Thyroid gland (tissue), 4 donors: ENCODE data around the gene RNF213. TPM values are rescaled to one million over a fixed set of nuclear protein-coding genes. Genes with fewer than 3 reads are reported as not detected.

Experiments used
- DNase-seq, 2 donors: peaks; one replicate each; pipeline ENCODE4 v3.0.0-alpha.2; 2019
- H3K27ac ChIP-seq, 3 donors: fragments of 200-600 bp; sonication (generic); 1 replicate in 2 of 3; 2 replicates in 1 of 3; pipeline ENCODE4 v1.5.1; 2016 to 2019; ENCODE audit warnings: mild to moderate bottlenecking in 1 of 3, moderate library complexity in 1 of 3
- H3K27me3 ChIP-seq: fragments of 200-600 bp; sonication (generic); one replicate; pipeline ENCODE4 v1.5.1; 2019
- H3K36me3 ChIP-seq, 2 donors: fragments of 200-600 bp; sonication (generic); one replicate each; pipeline ENCODE4 v1.5.1; 2016 to 2019
- H3K4me1 ChIP-seq, 2 donors: fragments of 200-600 bp; sonication (generic); one replicate each; pipeline ENCODE4 v1.5.1; 2017 to 2019
- H3K4me3 ChIP-seq, 3 donors: fragments of 200-600 bp; sonication (generic); replicated peaks in 1 of 3; 1 replicate in 2 of 3; 2 replicates in 1 of 3; pipeline ENCODE4 v1.5.1; 2016; ENCODE audit warnings: mild to moderate bottlenecking in 1 of 3
- H3K9me3 ChIP-seq: fragments of 200-600 bp; sonication (generic); one replicate; pipeline ENCODE4 v1.5.1; 2017
- POLR2A ChIP-seq, 2 donors: fragments of 450-650 bp; IDR thresholded peaks; one replicate each; pipeline ENCODE4 v1.6.1; 2017; ENCODE audit warnings: antibody characterized with exemption in 2 of 2, mild to moderate bottlenecking in 2 of 2, moderate library complexity in 1 of 2
- WGBS, 2 donors: methylation state at CpG; one replicate each; pipeline ENCODE4 v1.1.5; 2017; 5-methylcytosine and 5-hydroxymethylcytosine counted together
- intact Hi-C: fragments of 100-400 bp; cut with DNase I; formaldehyde crosslinking; loops from one replicate; pipeline ENCODE4 v1.15.1; 2023
- total RNA-seq, 4 donors: library from RNA; depleted of rRNA; stranded (reverse); fragments of >200 nt; gene quantifications; one replicate each; pipeline ENCODE4 v1.2.3, GENCODE V29; 2016
- TF ChIP-seq, protein P1 (sequence below), 6 experiments: fragments of 200-600 bp in 3 of 6; fragments of 450-650 bp in 3 of 6; sonication (generic) in 3 of 6; IDR thresholded peaks; one replicate each; pipeline ENCODE4 v1.5.1; 2016 to 2019; ENCODE audit warnings: antibody characterized with exemption in 6 of 6, mild to moderate bottlenecking in 2 of 6, inconsistent platforms in 1 of 6, moderate library complexity in 1 of 6

Gene RNF213
- total RNA-seq, 4 donors from 2014 or later, result 107 to 245 (median 187) TPM

DNA sequence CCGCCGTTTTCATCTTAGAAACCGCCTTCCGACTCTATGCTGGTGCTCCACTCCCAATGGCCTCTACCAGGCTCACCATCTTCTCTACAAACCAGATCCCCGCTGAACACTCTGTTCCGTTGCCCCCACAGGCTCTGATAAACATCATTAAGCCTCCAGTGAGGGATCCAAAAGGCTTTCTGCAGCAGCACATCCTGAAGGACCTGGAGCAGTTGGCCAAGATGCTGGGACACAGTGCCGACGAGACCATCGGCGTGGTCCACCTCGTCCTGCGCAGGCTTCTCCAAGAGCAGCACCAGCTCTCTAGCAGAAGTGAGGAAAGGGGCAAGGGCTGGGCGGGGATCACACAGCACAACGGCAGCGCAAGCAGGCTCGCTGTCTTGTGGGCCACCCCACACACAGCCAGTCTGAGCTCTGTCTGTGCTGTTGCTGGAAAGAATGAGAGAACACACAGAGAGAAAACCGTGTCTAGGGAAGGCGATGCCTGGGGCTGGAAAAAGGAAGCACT lies 120.8 kb downstream of the RNF213 start:
- TF ChIP-seq, protein P1, sequence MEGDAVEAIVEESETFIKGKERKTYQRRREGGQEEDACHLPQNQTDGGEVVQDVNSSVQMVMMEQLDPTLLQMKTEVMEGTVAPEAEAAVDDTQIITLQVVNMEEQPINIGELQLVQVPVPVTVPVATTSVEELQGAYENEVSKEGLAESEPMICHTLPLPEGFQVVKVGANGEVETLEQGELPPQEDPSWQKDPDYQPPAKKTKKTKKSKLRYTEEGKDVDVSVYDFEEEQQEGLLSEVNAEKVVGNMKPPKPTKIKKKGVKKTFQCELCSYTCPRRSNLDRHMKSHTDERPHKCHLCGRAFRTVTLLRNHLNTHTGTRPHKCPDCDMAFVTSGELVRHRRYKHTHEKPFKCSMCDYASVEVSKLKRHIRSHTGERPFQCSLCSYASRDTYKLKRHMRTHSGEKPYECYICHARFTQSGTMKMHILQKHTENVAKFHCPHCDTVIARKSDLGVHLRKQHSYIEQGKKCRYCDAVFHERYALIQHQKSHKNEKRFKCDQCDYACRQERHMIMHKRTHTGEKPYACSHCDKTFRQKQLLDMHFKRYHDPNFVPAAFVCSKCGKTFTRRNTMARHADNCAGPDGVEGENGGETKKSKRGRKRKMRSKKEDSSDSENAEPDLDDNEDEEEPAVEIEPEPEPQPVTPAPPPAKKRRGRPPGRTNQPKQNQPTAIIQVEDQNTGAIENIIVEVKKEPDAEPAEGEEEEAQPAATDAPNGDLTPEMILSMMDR (IDR thresholded peaks at IDR 0.05), result no peak
- no peak for TF ChIP-seq POLR2A (IDR thresholded peaks at IDR 0.05)
- H3K9me3 ChIP-seq, result no peaks in the 10 kb centered on the region
- H3K27me3 ChIP-seq, result no peaks in the 10 kb centered on the region
- no peak overlapping the region for H3K27ac ChIP-seq
- no peak for DNase-seq
- 95 to 97% methylated on average over 14 to 18 of the region's 18 CpGs for WGBS, 2 donors
- intact Hi-C loops, result no loop called here
- no peaks in the 10 kb centered on the region for H3K4me1 ChIP-seq
- no peak overlapping the region for H3K4me3 ChIP-seq
- H3K36me3 ChIP-seq, result peaks cover 92 to 94% of the 10 kb centered on the region in 2 donors

DNA sequence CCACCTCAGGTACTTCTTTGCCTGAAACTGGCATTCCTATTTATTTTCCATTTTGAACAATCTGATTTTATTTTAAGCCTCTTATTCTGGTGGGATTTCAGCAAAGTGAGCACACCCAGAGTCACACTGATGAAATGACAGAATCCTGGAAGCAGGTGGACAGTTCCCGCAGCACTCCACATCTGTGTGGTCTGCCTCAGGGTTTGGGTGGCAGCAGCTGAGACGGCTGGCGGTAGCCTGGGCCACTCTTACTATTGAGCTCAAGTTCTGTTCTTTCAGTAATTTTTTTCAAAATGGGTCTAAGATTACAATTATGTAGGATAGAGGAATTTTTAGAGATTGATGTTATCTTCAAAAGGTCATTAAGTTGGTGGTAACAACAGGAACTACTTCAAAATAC lies 121.8 kb downstream of the RNF213 start:
- 99 to 100% methylated on average over 3 of the region's 3 CpGs for WGBS, 2 donors
- intact Hi-C loops, result no loop called here
- no peaks in the 10 kb centered on the region for H3K4me1 ChIP-seq
- no peak overlapping the region for H3K27ac ChIP-seq
- H3K4me3 ChIP-seq, result no peak overlapping the region
- peaks cover 93 to 94% of the 10 kb centered on the region in 2 donors for H3K36me3 ChIP-seq
- TF ChIP-seq POLR2A (IDR thresholded peaks at IDR 0.05), result no peak
- TF ChIP-seq, protein P1 (IDR thresholded peaks at IDR 0.05), result no peak
- H3K27me3 ChIP-seq, result no peaks in the 10 kb centered on the region
- no peaks in the 10 kb centered on the region for H3K9me3 ChIP-seq
- no peak for DNase-seq

DNA sequence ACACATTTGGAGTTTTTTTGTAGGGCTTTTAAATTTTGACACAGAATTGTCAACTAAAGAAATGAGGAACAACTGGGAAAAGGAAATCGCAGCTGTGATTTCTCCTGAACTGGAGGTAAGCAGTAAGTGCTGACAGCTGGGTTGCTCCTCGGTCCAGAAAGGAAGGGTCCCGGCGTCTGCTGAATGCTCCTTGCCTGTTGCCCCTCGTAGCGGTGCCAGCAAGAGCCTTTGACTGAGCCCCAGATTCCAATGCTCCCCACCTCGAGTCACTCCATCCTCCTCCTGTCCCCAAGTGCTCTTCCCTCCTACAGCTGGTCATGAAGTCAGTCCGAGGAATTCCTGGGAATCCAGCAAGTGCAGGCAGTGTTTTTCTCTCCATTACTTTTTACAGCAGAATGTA lies 122.3 kb downstream of the RNF213 start:
- Histone ChIP-seq H3K27me3 (no peaks in the 10 kb centered on the region), H3K4me3 (no peak overlapping the region), H3K36me3 (peaks cover 92 to 93% of the 10 kb centered on the region in 2 donors), H3K9me3 (no peaks in the 10 kb centered on the region), H3K4me1 (no peaks in the 10 kb centered on the region), H3K27ac (no peak overlapping the region)
- TF ChIP-seq POLR2A (IDR thresholded peaks at IDR 0.05), result no peak
- TF ChIP-seq, protein P1 (IDR thresholded peaks at IDR 0.05), result no peak
- DNase-seq, result no peak
- 93 to 94% methylated on average over 8 of the region's 8 CpGs for WGBS, 2 donors
- intact Hi-C loops, result no loop called here

DNA sequence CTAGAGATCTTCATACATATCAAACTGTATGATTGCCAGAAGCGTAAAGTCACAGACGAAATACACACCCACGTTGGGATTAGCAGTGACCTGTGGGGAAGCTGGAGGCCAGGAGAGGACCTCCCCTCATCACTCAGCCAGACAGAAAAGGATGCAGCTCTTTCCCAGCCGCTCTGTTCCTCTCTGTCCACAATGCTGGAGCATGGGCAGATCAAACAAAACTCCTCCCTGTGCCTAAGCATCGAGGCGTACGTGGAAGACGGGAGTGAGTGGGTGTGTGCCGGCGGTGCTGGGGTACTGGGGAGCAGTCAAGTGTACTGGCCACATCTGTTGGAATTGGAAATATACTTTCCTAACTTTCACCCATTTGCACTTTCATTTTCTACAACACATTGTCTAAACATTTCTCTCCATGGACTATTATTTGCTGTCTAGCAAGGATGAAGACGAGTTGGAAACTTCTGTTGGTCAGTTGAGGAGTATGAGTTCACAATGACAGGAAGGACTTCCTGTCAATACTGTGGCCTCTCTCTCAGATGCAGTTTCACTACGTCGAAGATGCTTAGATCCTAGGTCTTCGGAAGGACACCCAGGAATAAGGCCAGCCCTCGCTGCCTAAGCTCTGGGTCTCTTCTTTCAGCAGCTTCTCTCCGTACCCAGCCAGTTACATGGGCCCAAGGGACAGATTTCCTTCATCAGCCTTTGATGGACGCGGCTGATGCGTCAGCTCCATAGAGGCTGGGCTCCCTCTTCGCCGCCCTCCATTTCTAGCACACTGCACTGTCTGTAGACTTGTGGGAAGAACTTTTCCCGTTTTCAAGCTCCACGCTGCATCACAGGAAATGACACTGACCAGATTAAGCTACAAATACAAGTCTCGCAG lies 123.7 kb downstream of the RNF213 start:
- Histone ChIP-seq H3K27me3 (no peaks in the 10 kb centered on the region), H3K4me3 (no peak overlapping the region), H3K27ac (no peak overlapping the region), H3K4me1 (no peaks in the 10 kb centered on the region), H3K9me3 (no peaks in the 10 kb centered on the region), H3K36me3 (peaks cover 93 to 95% of the 10 kb centered on the region in 2 donors)
- 89 to 91% methylated on average over 24 of the region's 24 CpGs for WGBS, 2 donors
- intact Hi-C loops, result no loop called here
- no peak for DNase-seq
- TF ChIP-seq POLR2A (IDR thresholded peaks at IDR 0.05), result no peak
- TF ChIP-seq, protein P1 (IDR thresholded peaks at IDR 0.05), result no peak

DNA sequence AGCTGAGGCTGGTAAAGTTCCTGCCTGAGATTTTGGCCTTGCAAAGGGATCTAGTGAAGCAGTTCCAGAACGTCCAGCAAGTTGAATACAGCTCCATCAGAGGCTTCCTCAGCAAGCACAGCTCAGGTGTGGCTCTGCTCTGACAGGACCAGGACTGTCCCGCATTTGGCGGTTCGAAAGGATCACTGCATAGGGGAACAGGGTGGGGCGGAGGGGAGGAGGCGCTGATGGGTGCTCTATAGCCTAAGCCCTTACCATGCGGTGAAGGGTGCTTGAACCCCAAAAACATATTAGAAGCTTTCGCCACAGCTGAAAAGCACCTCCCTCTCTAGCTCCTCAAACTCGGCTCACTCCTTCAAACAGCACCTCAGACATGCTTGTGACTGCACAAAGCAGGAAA lies 124.4 kb downstream of the RNF213 start:
- Histone ChIP-seq H3K27ac (no peak overlapping the region), H3K4me1 (no peaks in the 10 kb centered on the region), H3K4me3 (no peak overlapping the region), H3K27me3 (no peaks in the 10 kb centered on the region), H3K36me3 (peaks cover 93 to 95% of the 10 kb centered on the region in 2 donors), H3K9me3 (no peaks in the 10 kb centered on the region)
- DNase-seq, result no peak
- intact Hi-C loops, result no loop called here
- 93 to 96% methylated on average over 7 to 9 of the region's 9 CpGs for WGBS, 2 donors
- TF ChIP-seq POLR2A (IDR thresholded peaks at IDR 0.05), result no peak
- TF ChIP-seq, protein P1 (IDR thresholded peaks at IDR 0.05), result no peak
